HEK293 (cell line): ENCODE data around the gene DOK1.

Experiments
- BCL11B ChIP-seq: fragments of 450-650 bp; formaldehyde crosslinking; IDR thresholded peaks from 2 replicates; pipeline ENCODE4 v1.5.1; 2016; ENCODE audit warnings: low read depth, missing biosample characterization, missing genetic modification characterization
- FEZF1 ChIP-seq: fragments of 450-650 bp; formaldehyde crosslinking; IDR thresholded peaks from 2 replicates; pipeline ENCODE4 v1.5.1; 2016; ENCODE audit warnings: missing biosample characterization, missing genetic modification characterization
- HOXC10 ChIP-seq: sonication (generic); formaldehyde crosslinking; IDR thresholded peaks from 2 replicates; pipeline ENCODE4 v1.8.1; 2023; ENCODE audit warnings: mild to moderate bottlenecking, missing genetic modification reagents
- REPIN1 ChIP-seq: fragments of 450-650 bp; formaldehyde crosslinking; IDR thresholded peaks from 2 replicates; pipeline ENCODE4 v1.5.1; 2017; ENCODE audit warnings: missing biosample characterization, missing genetic modification characterization, low read depth
- ZBTB8A ChIP-seq: fragments of 450-650 bp; formaldehyde crosslinking; IDR thresholded peaks from 2 replicates; pipeline ENCODE4 v1.5.1; 2016; ENCODE audit warnings: missing biosample characterization, missing genetic modification characterization
- ZFP41 ChIP-seq: fragments of 450-650 bp; formaldehyde crosslinking; IDR thresholded peaks from 2 replicates; pipeline ENCODE4 v1.5.1; 2016; ENCODE audit warnings: missing biosample characterization, missing genetic modification characterization, borderline replicate concordance
- ZNF112 ChIP-seq: fragments of 450-650 bp; formaldehyde crosslinking; IDR thresholded peaks from 2 replicates; pipeline ENCODE4 v1.5.0; 2017; ENCODE audit warnings: missing biosample characterization, missing genetic modification characterization
- ZNF114 ChIP-seq: fragments of 450-650 bp; formaldehyde crosslinking; IDR thresholded peaks from 2 replicates; pipeline ENCODE4 v1.5.0; 2017; ENCODE audit warnings: missing biosample characterization, missing genetic modification characterization
- ZNF174 ChIP-seq: fragments of 450-650 bp; formaldehyde crosslinking; IDR thresholded peaks from 2 replicates; pipeline ENCODE4 v1.5.0; 2017; ENCODE audit warnings: missing biosample characterization, mild to moderate bottlenecking, missing genetic modification characterization
- ZNF175 ChIP-seq: fragments of 450-650 bp; formaldehyde crosslinking; IDR thresholded peaks from 2 replicates; pipeline ENCODE4 v1.5.1; 2016; ENCODE audit warnings: missing biosample characterization, missing genetic modification characterization
- ZNF211 ChIP-seq: fragments of 450-650 bp; formaldehyde crosslinking; IDR thresholded peaks from 2 replicates; pipeline ENCODE4 v1.5.1; 2016; ENCODE audit warnings: low read depth, missing biosample characterization, missing genetic modification characterization
- ZNF239 ChIP-seq: fragments of 450-650 bp; formaldehyde crosslinking; IDR thresholded peaks from 2 replicates; pipeline ENCODE4 v1.5.1; 2016; ENCODE audit warnings: missing biosample characterization, missing genetic modification characterization
- ZNF311 ChIP-seq: fragments of 450-650 bp; formaldehyde crosslinking; IDR thresholded peaks from 2 replicates; pipeline ENCODE4 v1.5.1; 2017; ENCODE audit warnings: missing biosample characterization, missing genetic modification characterization, borderline replicate concordance
- ZNF350 ChIP-seq: fragments of 450-650 bp; formaldehyde crosslinking; IDR thresholded peaks from 2 replicates; pipeline ENCODE4 v1.5.0; 2017; ENCODE audit warnings: missing biosample characterization, mild to moderate bottlenecking, missing genetic modification characterization
- ZNF354C ChIP-seq: fragments of 450-650 bp; formaldehyde crosslinking; IDR thresholded peaks from 2 replicates; pipeline ENCODE4 v1.5.1; 2016; ENCODE audit warnings: missing biosample characterization, missing genetic modification characterization, low read depth, borderline replicate concordance
- ZNF530 ChIP-seq: fragments of 450-650 bp; formaldehyde crosslinking; IDR thresholded peaks from 2 replicates; pipeline ENCODE4 v1.5.1; 2016; ENCODE audit warnings: low read depth, missing biosample characterization, missing genetic modification characterization
- ZNF596 ChIP-seq: fragments of 450-650 bp; IDR thresholded peaks from 2 replicates; pipeline ENCODE4 v1.5.0; 2018; ENCODE audit warnings: missing biosample characterization, mild to moderate bottlenecking, missing genetic modification characterization, moderate library complexity
- ZNF660 ChIP-seq: fragments of 450-650 bp; IDR thresholded peaks from 2 replicates; pipeline ENCODE4 v1.5.1; 2018; ENCODE audit warnings: missing biosample characterization, mild to moderate bottlenecking, missing genetic modification characterization
- ZNF707 ChIP-seq: fragments of 450-650 bp; formaldehyde crosslinking; IDR thresholded peaks from 2 replicates; pipeline ENCODE4 v1.5.1; 2016; ENCODE audit warnings: missing biosample characterization, missing genetic modification characterization
- ZNF76 ChIP-seq: fragments of 450-650 bp; formaldehyde crosslinking; IDR thresholded peaks from 2 replicates; pipeline ENCODE4; 2016; ENCODE audit warnings: low read depth, missing biosample characterization, missing genetic modification characterization, borderline replicate concordance
- ZNF768 ChIP-seq: fragments of 450-650 bp; formaldehyde crosslinking; IDR thresholded peaks from 2 replicates; pipeline ENCODE4 v1.5.1; 2018; ENCODE audit warnings: missing biosample characterization, mild to moderate bottlenecking, missing genetic modification characterization
- ZNF843 ChIP-seq: fragments of 450-650 bp; formaldehyde crosslinking; IDR thresholded peaks from 2 replicates; pipeline ENCODE4 v1.5.1; 2016; ENCODE audit warnings: missing biosample characterization, missing genetic modification characterization
- TF ChIP-seq, protein P1 (sequence below): fragments of 450-650 bp; formaldehyde crosslinking; IDR thresholded peaks from 2 replicates; pipeline ENCODE4 v1.5.1; 2016; ENCODE audit warnings: missing biosample characterization, missing genetic modification characterization
- TF ChIP-seq, protein P2 (sequence below): fragments of 450-650 bp; formaldehyde crosslinking; optimal IDR thresholded peaks from 2 replicates; pipeline ENCODE3; 2016; ENCODE audit warnings: missing biosample characterization, mild to moderate bottlenecking, missing genetic modification characterization
- TF ChIP-seq, protein P3 (sequence below): fragments of 450-650 bp; formaldehyde crosslinking; IDR thresholded peaks from 2 replicates; pipeline ENCODE4 v1.5.1; 2016; ENCODE audit warnings: missing biosample characterization, missing genetic modification characterization
- TF ChIP-seq, protein P4 (sequence below): fragments of 450-650 bp; formaldehyde crosslinking; IDR thresholded peaks from 2 replicates; pipeline ENCODE4 v1.5.1; 2016; ENCODE audit warnings: missing biosample characterization, missing genetic modification characterization
- TF ChIP-seq, protein P5 (sequence below): fragments of 450-650 bp; formaldehyde crosslinking; IDR thresholded peaks from 2 replicates; pipeline ENCODE4 v1.5.1; 2017; ENCODE audit warnings: missing biosample characterization, mild to moderate bottlenecking, missing genetic modification characterization, moderate library complexity
- TF ChIP-seq, protein P6 (sequence below): fragments of 450-650 bp; formaldehyde crosslinking; IDR thresholded peaks from 2 replicates; pipeline ENCODE4 v1.5.1; 2016; ENCODE audit warnings: missing biosample characterization, missing genetic modification characterization

The DOK1 gene

DNA sequence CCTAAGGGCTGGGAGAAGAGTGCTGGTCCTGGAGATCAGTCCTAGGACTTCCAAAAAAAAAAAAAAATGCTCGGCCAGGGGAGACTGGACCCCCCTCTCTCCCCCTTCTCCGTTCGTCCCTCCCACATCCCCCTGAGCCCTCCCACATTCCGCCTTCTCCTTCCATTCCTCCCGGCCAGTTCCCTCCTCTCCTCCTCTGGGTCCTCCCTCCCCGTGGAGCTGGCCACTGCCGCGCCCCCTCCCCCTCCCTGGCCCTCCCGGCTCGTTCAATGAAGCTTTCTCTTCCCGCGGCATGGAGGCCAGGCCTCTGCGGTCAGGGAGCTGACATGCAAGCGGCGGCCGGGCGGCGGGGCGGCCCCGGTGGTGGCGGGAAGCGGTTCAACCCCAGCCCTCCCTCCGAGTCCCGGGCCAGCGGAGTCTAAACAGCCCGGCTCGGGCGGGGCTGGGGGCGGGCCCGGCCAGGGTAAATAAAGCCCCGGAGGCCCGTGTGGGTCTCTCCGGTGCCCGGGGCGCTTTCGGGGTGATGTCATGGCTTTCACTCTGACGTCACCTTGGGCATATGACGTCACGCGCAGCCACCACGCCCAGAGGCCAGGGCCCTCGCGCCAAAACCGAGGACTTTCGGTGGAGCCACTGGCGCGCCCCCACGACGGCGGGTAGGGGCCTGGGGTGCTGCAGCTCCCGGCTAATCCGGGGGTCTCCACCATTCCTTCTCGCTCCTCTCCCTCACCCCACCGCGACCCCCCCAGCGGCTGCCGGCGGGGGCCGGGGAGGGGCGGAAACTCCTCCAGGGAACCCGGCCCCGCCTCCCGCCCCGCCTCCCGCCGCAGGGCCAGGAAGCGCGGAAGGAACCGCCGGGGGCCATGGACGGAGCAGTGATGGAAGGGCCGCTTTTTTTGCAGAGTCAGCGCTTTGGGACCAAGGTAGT is at the start of gene DOK1, which contains the start of gene LOXL3 (continued):
- TF ChIP-seq, protein P1, sequence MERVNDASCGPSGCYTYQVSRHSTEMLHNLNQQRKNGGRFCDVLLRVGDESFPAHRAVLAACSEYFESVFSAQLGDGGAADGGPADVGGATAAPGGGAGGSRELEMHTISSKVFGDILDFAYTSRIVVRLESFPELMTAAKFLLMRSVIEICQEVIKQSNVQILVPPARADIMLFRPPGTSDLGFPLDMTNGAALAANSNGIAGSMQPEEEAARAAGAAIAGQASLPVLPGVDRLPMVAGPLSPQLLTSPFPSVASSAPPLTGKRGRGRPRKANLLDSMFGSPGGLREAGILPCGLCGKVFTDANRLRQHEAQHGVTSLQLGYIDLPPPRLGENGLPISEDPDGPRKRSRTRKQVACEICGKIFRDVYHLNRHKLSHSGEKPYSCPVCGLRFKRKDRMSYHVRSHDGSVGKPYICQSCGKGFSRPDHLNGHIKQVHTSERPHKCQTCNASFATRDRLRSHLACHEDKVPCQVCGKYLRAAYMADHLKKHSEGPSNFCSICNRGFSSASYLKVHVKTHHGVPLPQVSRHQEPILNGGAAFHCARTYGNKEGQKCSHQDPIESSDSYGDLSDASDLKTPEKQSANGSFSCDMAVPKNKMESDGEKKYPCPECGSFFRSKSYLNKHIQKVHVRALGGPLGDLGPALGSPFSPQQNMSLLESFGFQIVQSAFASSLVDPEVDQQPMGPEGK (tag by site-specific recombination): peak; percentile 67
- TF ChIP-seq, protein P2, sequence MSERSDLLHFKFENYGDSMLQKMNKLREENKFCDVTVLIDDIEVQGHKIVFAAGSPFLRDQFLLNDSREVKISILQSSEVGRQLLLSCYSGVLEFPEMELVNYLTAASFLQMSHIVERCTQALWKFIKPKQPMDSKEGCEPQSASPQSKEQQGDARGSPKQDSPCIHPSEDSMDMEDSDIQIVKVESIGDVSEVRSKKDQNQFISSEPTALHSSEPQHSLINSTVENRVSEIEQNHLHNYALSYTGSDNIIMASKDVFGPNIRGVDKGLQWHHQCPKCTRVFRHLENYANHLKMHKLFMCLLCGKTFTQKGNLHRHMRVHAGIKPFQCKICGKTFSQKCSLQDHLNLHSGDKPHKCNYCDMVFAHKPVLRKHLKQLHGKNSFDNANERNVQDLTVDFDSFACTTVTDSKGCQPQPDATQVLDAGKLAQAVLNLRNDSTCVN: peak; percentile 16
- no peak for TF ChIP-seq ZNF354C (tag by site-specific recombination)
- no peak for TF ChIP-seq ZNF768
- TF ChIP-seq, protein P3, sequence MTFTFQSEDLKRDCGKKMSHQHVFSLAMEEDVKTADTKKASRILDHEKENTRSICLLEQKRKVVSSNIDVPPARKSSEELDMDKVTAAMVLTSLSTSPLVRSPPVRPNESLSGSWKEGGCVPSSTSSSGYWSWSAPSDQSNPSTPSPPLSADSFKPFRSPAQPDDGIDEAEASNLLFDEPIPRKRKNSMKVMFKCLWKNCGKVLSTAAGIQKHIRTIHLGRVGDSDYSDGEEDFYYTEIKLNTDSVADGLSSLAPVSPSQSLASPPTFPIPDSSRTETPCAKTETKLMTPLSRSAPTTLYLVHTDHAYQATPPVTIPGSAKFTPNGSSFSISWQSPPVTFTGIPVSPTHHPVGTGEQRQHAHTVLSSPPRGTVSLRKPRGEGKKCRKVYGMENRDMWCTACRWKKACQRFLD (tag by site-specific recombination): no peak
- no peak for TF ChIP-seq ZNF311 (tag by site-specific recombination)
- 0 out of 2 replicates have a peak, but pooled peaks have one; percentile 28 for TF ChIP-seq ZNF660 (tag by site-specific recombination)
- TF ChIP-seq ZNF350 (tag by site-specific recombination): no peak
- no peak for TF ChIP-seq ZNF843 (tag by site-specific recombination)
- no peak for TF ChIP-seq ZNF174 (tag by site-specific recombination)
- no peak for TF ChIP-seq ZNF596 (tag by site-specific recombination)
- TF ChIP-seq REPIN1 (tag by site-specific recombination): no peak
- TF ChIP-seq BCL11B: no peak
- TF ChIP-seq HOXC10 (CRISPR knock-in tag): no peak
- TF ChIP-seq, protein P4, sequence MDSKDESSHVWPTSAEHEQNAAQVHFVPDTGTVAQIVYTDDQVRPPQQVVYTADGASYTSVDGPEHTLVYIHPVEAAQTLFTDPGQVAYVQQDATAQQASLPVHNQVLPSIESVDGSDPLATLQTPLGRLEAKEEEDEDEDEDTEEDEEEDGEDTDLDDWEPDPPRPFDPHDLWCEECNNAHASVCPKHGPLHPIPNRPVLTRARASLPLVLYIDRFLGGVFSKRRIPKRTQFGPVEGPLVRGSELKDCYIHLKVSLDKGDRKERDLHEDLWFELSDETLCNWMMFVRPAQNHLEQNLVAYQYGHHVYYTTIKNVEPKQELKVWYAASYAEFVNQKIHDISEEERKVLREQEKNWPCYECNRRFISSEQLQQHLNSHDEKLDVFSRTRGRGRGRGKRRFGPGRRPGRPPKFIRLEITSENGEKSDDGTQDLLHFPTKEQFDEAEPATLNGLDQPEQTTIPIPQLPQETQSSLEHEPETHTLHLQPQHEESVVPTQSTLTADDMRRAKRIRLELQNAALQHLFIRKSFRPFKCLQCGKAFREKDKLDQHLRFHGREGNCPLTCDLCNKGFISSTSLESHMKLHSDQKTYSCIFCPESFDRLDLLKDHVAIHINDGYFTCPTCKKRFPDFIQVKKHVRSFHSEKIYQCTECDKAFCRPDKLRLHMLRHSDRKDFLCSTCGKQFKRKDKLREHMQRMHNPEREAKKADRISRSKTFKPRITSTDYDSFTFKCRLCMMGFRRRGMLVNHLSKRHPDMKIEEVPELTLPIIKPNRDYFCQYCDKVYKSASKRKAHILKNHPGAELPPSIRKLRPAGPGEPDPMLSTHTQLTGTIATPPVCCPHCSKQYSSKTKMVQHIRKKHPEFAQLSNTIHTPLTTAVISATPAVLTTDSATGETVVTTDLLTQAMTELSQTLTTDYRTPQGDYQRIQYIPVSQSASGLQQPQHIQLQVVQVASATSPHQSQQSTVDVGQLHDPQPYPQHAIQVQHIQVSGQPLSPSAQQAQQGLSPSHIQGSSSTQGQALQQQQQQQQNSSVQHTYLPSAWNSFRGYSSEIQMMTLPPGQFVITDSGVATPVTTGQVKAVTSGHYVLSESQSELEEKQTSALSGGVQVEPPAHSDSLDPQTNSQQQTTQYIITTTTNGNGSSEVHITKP (tag by site-specific recombination): peak; percentile 86
- TF ChIP-seq ZNF530 (tag by site-specific recombination): no peak
- TF ChIP-seq ZNF112 (tag by site-specific recombination): no peak
- TF ChIP-seq ZFP41: no peak
- TF ChIP-seq, protein P5, sequence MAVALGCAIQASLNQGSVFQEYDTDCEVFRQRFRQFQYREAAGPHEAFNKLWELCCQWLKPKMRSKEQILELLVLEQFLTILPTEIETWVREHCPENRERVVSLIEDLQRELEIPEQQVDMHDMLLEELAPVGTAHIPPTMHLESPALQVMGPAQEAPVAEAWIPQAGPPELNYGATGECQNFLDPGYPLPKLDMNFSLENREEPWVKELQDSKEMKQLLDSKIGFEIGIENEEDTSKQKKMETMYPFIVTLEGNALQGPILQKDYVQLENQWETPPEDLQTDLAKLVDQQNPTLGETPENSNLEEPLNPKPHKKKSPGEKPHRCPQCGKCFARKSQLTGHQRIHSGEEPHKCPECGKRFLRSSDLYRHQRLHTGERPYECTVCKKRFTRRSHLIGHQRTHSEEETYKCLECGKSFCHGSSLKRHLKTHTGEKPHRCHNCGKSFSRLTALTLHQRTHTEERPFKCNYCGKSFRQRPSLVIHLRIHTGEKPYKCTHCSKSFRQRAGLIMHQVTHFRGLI (tag by site-specific recombination): peak; percentile 59; the same call in 1 of the 2 replicates
- no peak for TF ChIP-seq ZNF175 (tag by site-specific recombination)
- TF ChIP-seq ZNF114: no peak
- TF ChIP-seq, protein P6, sequence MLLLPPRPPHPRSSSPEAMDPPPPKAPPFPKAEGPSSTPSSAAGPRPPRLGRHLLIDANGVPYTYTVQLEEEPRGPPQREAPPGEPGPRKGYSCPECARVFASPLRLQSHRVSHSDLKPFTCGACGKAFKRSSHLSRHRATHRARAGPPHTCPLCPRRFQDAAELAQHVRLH: no peak
- no peak for TF ChIP-seq ZNF239 (tag by site-specific recombination)
- TF ChIP-seq ZNF76 (tag by site-specific recombination): no peak
- no peak for TF ChIP-seq ZNF211
- no peak for TF ChIP-seq ZNF707 (tag by site-specific recombination)
- TF ChIP-seq FEZF1 (tag by site-specific recombination): no peak
- TF ChIP-seq ZBTB8A: 0 out of 2 replicates have a peak, but pooled peaks have one; percentile 23
